HG03066 (cell line): ENCODE results near the gene APOLD1.
"Not testable (repeated sequence)": the region's sequence is repeated elsewhere in the genome, so short reads cannot be mapped to it uniquely, and the experiment has no call there.

Source experiments
- ATAC-seq: cut with Tn5 transposase; IDR thresholded peaks from one replicate; pipeline ENCODE4 v1.9.1; 2021; ENCODE audit warnings: low read depth; ENCODE audit not compliant: unreplicated experiment

The APOLD1 gene, protein sequence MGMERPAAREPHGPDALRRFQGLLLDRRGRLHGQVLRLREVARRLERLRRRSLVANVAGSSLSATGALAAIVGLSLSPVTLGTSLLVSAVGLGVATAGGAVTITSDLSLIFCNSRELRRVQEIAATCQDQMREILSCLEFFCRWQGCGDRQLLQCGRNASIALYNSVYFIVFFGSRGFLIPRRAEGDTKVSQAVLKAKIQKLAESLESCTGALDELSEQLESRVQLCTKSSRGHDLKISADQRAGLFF

DNA sequence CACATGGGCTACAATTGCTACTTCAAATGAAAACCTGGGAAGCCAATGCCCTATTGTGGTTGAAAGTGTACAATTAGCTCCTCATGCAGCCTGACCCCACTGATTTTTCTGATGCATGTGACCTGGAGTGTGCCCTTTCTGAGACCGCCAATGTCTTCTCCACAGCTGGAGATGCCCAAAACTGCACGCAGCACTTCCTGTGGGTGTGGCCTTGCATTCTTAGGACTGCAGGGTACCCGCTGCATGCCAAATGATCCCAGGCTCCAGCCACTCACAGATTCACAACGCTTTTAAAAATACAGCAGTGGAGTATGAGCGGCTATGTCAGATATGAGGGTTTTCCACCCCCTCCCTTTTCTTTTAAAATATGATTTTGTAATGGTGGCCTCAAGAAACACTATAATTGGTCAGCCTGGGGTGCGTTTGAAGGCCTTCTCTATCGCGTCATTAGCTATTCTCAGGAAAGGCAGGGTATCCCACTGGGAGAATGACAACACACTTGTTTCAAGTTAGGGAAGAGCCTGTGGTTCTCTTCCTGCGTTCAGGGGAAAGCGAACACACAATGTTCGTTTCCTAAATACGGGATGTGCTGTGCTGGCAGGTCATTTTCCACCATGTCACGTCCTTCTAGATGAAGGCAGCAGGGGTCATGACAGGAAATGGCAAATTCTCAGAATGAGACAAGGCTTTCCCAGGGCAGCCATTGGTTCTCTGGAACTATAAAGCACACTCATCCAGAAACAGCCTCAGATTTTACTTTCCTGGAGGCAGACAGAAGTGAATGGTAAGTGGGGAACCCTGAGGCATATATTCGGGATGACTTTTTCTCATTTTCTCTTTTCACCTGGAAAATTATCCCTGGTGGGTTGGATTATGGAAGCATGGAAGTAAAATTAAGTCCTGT lies at the start of gene APOLD1:
TSS of gene APOLD1 (plus strand) at position 749 of the 904 bp plus-strand sequence. CDS start at position 782, 33 bp downstream.
- no peak for ATAC-seq

- ATAC-seq = peak; percentile 76
Measured at GRCh38 chr12:12736759-12737676, 48.4 kb upstream of the APOLD1 start.

DNA sequence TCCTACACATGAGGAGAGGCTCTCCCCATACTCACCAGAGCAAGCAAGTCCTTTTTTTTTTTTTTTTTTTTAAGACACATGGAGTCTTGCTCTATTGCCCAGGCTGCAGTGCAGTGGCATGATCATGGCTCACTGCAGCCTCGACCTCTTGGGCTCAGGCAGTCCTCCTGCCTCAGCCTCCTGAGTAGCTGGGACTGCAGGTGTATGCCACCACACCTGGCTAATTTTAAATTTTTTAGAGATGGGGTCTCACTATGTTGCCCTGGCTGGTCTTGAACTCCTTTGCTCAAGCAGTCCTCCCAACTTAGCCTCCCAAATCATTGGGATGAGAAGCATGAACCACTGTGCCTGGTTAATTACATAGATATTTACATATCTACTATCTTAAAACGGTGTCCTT lies 47.3 kb upstream of the APOLD1 start:
- ATAC-seq = not testable (repeated sequence)

- no peak for ATAC-seq
Measured at GRCh38 chr12:12741660-12742059, 43.8 kb upstream of the APOLD1 start.

DNA sequence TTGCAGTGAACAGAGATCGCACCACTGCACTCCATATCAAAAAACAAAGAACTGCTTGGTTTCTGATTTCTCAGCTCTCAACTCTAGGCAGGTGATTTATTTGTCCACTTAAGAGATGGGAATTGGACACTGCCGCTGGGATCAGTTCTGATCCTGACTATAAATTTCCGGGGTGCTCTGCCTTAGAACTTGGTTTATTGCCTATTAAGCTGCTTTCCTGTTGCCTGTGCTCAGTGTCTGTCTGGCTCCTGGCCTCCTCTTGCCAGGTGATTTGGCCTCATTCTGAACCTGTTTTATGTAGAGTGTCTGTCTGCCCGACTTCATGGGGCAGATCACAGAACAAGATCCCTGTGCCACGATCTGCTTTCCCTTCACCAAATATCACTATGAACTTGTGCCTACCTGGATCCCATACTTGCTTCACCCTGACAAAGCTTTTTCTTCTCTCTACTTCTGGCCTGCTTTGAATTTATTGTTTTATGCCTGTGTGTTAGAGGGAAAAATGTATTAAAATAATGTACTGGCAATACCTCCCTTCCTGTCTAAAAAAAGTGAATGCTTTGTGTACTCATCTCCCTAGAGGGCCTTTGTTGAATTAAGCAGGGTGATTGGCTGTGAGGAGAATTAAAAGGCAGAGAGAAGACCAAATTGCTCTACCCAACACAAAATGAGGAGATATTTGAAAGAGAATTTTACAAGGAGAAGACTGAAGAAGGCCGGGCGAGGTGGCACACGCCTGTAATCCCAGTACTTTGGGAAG lies 40.7 kb upstream of the APOLD1 start:
- no peak for ATAC-seq

DNA sequence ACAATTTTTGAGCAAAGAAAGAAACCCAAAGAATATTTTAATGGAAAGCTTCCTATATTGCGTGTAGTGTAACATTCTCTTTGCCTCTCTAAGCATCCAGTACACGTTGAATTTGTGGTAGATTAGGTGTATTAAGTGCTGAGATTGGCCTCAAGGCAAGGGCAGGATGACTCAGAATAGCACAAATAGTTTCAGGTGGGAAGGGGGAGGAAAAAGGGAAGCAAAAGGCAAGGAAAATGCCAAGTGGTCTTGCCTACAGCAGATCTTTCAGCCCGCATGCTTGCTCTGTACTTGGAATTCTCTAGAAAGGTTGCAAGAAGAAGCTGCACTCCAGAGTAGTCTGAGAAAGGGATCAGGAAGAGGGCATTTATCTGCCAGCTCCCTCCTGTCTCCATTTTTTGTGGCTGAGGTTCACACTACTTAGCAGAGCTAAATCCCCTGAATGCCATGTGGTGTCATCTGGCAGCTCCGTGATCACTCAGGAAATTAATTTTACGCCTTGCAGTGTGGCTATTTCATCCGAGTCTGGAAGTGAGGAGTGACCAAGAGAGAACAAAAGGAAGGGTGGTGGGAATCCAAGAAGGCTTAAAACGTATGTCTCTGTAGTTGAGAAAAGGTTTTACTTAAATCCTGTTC lies 39.8 kb upstream of the APOLD1 start:
- no peak for ATAC-seq

DNA sequence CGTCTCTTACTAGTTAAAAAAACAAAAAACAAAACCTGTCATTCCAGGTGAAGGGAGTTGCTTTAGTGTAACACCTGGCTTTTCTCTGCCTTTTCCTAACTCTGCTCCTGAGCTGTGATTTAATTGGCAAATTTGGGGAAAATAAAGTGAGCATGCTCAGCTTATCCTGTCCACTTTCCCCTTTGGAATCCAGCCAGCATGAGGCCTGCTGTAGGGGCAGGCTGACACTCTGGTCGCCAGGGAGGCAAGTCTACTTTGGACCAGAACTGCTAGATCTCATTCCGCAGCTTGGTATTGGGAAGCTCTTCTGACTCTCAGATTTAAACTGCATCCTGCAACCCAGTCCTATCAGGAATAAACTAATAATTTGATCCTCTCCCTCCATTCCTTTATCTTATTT lies 38.2 kb upstream of the APOLD1 start:
- ATAC-seq = no peak

- no peak for ATAC-seq
Measured at GRCh38 chr12:12748044-12748443, 37.4 kb upstream of the APOLD1 start.

DNA sequence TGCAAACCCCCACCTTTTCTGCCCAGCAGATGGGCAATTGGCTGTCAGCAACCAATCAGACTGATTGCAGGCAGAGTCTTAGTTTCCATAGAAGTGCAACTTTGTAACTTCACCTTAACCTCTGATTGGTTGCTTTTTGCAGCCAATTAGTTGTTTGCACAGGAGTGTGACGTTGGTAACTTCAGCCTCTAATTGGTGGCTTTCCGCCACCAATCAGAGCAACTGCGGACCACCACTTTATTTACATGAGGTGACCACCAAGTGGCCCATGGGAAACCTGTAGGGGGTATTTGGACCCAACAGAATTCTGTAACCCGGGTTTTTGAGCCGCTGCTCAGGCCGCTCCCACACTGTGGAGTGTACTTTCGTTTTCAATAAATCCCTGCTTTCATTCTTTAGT lies 36.0 kb upstream of the APOLD1 start:
- no peak for ATAC-seq

- no peak for ATAC-seq
Measured at GRCh38 chr12:12755923-12756322, 29.5 kb upstream of the APOLD1 start.

DNA sequence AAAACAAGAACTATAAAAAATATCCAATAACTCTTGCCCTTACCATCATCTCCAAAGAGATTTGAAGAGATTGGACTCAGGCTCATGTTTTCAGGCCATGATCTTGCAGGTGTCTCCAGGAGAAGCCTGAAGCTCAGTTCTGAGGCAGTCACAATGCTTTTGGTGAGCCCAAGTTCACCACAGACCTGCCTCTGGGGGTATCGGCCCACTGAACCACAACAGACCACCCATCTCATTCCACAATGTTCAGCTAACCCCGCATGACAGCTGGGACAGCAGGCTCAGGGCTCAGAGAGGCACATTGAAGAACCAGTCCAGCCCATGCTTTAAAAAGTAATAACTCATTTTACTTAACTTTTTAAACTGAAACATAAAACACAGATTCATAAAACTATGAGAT lies 28.3 kb upstream of the APOLD1 start:
- ATAC-seq = no peak

DNA sequence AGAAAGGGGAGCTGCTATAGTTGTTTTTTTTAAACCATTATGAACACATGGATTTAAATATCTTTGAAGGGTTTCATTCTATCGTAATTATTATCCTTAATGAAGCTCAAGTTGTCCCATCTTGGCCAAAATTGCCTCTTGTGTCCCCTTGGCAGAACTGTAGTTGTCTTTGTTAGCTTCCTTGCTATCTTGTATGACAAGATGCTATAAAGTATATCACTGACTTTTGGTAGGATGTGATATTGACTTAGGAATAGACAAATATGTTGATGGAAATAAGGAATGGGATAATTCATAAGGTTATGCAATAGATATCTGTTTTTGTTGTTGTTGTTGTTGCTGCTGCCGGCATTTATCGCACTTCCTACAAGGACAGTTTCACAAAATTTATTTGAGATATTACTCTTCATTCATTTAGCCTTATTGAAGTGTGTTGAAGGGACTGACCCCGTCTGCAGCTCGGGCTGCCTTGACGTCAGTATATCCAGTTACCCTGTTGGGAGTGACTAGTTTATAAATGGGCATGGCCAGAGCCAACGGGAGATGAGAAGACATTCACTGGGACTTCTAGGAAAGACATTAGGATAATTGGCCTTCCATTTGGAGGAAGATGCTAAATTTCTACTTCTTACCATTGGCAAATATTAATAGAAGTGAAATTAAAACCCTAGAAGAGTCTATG lies 26.1 kb upstream of the APOLD1 start:
- no peak for ATAC-seq

- ATAC-seq = no peak
Measured at GRCh38 chr12:12764824-12765223, 20.6 kb upstream of the APOLD1 start.

DNA sequence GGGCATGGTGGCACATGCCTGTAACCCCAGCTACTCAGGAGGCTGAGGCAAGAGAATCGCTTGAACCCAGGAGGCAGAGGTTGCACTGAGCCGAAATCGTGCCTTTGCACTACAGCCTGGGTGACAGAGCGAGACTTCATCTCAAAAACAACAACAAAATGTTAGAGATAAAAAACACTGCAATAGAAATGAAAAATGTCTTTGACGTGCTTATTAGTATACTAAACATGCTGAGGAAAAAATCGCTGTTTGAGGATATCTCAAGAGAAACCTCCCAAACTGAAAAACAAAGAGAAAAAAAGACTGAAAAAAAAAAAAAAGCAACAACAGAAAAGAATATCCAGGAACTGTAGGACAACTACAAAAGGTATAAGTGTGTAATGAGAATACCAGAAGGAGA lies 15.2 kb upstream of the APOLD1 start:
- ATAC-seq = no peak

GRCh38 chr12:12774791-12775190 lies 10.7 kb upstream of the APOLD1 start:
- ATAC-seq = no peak

DNA sequence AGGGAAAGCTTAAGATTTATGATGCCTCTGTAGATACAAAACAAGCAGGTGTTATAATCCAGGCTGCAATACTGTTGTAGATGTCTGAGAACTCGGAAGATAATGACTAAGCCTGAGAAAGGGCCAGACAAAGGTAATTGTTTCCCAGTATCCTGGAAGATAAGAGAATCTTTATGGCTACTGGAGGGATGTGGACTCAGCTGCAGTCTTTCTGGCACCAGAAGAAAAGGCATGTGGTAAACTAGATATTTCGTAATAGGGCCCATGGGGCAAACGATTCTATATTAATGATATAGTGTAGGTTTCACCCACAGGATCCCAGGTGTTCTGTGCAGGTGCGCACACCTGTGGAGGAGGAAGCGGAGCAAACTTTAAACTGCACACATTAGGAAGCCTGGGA lies 9.2 kb upstream of the APOLD1 start:
- no peak for ATAC-seq

- no peak for ATAC-seq
Measured at GRCh38 chr12:12777092-12777491, 8.4 kb upstream of the APOLD1 start.

GRCh38 chr12:12779007-12779406 lies 6.5 kb upstream of the APOLD1 start:
- no peak for ATAC-seq

DNA sequence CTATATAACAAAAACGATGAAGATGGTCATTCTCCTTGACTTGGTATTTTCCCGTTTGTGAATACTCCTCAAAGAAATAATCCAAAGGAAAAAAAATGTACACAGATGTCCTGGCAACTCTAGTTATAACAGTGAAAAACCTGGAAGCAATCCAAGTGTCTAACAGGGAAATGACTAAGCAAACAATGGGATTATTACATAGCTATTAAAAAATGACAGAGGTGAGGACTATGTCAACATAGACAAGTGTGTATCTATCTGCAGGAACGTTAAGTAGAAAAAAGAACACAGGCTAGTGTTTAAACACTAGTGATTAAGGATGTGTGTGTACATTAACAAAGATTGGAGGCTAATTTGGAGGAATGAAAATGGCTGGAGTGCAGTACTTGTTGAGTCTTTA lies 5.9 kb upstream of the APOLD1 start:
- no peak for ATAC-seq
